GM12874 (cell line): ENCODE measurements around the gene HIVEP3.

ENCODE experiments used
- CTCF ChIP-seq: IDR thresholded peaks from 2 replicates; pipeline ENCODE4 v1.5.1; 2011; ENCODE audit warnings: low read depth, mild to moderate bottlenecking, control low read depth, low read length, moderate library complexity; ENCODE audit not compliant: insufficient read depth

HIVEP3 gene

DNA sequence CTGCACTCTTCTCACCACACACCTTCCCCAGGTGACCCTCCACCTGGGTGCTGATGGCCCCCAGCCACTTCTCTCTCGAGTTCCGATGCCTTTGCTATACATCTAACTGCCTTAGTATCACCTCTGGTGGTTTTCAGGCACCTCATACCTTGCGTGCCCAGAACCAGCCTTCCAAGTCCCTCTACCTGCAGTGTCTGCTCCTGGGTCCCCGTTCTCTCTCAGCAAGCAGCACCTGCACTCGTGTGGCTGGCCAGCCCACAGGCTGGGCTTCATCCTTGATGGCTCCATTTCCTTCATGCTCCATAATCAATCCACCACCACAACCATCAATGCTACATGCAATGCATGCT, 385.0 kb downstream of the HIVEP3 start:
- no peak for TF ChIP-seq CTCF

DNA sequence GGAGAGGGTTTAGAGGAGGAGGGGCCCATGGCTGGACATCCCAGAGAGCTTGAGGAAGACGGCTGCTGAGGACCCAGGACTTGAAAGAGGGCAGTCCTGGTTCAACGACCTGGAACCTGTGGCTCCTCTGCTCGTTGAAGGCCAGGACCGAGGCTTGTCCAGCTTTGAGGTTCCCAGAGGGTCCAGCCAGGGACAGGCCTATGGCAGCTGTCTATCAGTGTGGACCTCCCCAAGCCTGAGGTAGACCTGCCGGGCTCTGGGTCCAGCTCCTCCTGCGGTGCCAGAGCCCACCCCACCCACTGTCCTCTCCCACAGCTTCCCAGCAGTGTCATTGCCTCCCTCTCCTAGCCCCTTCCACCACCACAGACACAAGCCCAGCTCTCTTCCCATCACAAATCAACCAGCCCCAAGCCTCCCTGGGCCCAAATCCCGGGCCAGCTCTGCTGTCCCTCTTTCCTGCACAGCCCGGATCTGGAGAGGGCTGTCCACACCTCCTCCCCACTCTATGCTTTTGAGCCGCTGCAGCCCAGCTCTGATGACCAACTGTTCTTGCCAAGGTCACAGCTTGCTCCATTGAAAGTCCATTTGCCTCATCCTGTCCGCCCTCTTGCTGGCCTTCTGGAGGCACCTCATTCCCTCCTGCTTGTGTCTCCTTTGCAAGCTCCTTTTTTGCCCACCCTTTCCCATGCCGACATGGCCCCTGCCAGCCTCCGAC, 385.5 kb downstream of the HIVEP3 start:
- no peak for TF ChIP-seq CTCF

DNA sequence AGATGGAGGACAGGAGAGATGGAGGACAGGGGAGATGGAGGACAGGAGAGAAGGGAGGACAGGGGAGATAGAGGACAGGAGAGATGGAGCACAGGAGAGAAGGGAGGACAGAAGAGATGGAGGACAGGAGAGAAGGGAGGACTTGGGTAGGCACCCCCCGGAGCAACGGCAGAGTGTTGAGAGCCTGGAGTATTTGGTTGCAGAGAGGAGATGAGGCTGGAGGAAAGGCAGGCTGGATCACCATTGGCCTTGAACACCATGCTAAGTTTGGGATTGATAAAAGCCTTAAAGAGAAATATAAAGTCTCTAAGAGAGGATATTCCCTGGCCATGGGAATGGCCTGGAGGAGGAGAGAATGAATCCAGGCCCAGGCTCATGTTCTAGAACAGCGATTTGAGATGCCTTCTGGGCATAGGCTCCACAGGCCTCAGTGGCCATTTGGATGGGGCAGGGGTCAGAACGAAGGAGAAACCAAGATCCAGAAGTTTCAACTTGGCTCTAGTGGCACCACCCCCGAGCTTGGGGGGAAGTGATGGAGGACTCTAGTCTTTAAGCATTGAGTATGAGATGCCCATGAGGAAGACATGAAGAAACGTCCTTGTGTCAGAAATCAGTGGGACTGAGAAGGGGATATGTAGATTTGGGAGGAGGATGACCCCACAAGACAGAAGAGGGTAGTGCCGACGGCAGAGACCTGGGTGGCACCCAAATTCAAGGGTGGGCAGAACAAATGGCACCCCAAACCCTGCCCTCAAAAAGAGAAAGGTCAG, 386.3 kb downstream of the HIVEP3 start:
- no peak for TF ChIP-seq CTCF

DNA sequence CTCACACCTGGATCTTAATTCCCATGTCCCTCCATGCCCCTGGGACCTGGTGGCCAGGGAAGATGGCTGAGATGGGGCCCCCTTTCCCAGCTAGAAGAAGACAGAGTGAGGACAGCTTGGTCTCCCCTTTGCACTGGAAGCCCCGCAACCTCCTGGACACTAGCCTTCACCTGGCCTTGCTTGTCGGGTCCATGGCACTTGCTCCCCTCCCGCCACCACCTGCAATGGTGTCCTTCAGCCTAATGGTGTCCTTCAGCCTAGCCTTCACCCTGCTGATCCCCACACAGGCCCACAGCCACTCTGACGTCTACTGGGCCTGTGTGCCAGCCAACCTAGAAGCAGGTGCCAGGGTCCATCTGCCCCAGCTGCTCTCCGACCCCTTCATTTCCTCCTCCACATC, 388.3 kb downstream of the HIVEP3 start:
- no peak for TF ChIP-seq CTCF

GRCh38 chr1:41529621-41530395, 388.9 kb downstream of the HIVEP3 start:
- TF ChIP-seq CTCF = no peak

- TF ChIP-seq CTCF = no peak
These were observed 389.8 kb downstream of the HIVEP3 start for GRCh38 chr1:41528726-41529605.

GRCh38 chr1:41528106-41528505, 390.6 kb downstream of the HIVEP3 start:
- TF ChIP-seq CTCF = no peak
